GM21529 (cell line): ENCODE results near the gene USP40.

Experiments used
- ATAC-seq: cut with Tn5 transposase; IDR thresholded peaks from one replicate; pipeline ENCODE4 v1.9.1; 2021; ENCODE audit not compliant: unreplicated experiment

USP40 gene

GRCh38 chr2:233460726-233461441 lies 105.7 kb downstream of the USP40 start:
- no peak for ATAC-seq

- ATAC-seq = no peak
Observed at GRCh38 chr2:233459426-233459825, 107.2 kb downstream of the USP40 start.

- ATAC-seq = no peak
Observed at GRCh38 chr2:233458826-233459225, 107.8 kb downstream of the USP40 start.

GRCh38 chr2:233458031-233458610 lies 108.5 kb downstream of the USP40 start:
- no peak for ATAC-seq

GRCh38 chr2:233457356-233457755 lies 109.2 kb downstream of the USP40 start:
- no peak for ATAC-seq

- ATAC-seq = no peak
Observed at GRCh38 chr2:233456934-233457333, 109.6 kb downstream of the USP40 start.

- ATAC-seq = no peak
Observed at GRCh38 chr2:233456111-233456510, 110.5 kb downstream of the USP40 start.

GRCh38 chr2:233455491-233455890 lies 111.1 kb downstream of the USP40 start:
- no peak for ATAC-seq

GRCh38 chr2:233455006-233455405 lies 111.6 kb downstream of the USP40 start:
- ATAC-seq = no peak

- no peak for ATAC-seq
Observed at GRCh38 chr2:233453916-233454315, 112.7 kb downstream of the USP40 start.

GRCh38 chr2:233453111-233453915 lies 113.3 kb downstream of the USP40 start:
- ATAC-seq = no peak

GRCh38 chr2:233451950-233452349 lies 114.6 kb downstream of the USP40 start:
- ATAC-seq = no peak

- no peak for ATAC-seq
Observed at GRCh38 chr2:233450864-233451575, 115.6 kb downstream of the USP40 start.

- no peak for ATAC-seq
Observed at GRCh38 chr2:233449921-233450863, 116.4 kb downstream of the USP40 start.

GRCh38 chr2:233449081-233449901 lies 117.3 kb downstream of the USP40 start:
- ATAC-seq = no peak

GRCh38 chr2:233448575-233448974 lies 118.0 kb downstream of the USP40 start:
- ATAC-seq = no peak

GRCh38 chr2:233448220-233448559 lies 118.4 kb downstream of the USP40 start:
- ATAC-seq = no peak

- no peak for ATAC-seq
Observed at GRCh38 chr2:233447506-233448219, 118.9 kb downstream of the USP40 start.
